Astrocyte of the spinal cord (primary cell): ENCODE measurements around the gene IFFO2.

ENCODE experiments used
- DNase-seq: peaks from one replicate; pipeline ENCODE4 v3.0.0; 2011; ENCODE audit warnings: low read depth, low spot score
- H3K4me3 ChIP-seq: 2 replicates; pipeline ENCODE4 v1.5.1; 2011; ENCODE audit warnings: low read depth, mild to moderate bottlenecking, low read length, moderate library complexity
- in situ Hi-C: cut with HindIII; loops from 2 replicates; pipeline ENCODE4 v1.10.0; 2017; ENCODE audit warnings: low sequenced_read_pairs
- TF ChIP-seq, protein P1 (sequence below): IDR thresholded peaks from 2 replicates; pipeline ENCODE4 v1.5.1; 2012; ENCODE audit warnings: low read depth, mild to moderate bottlenecking, low read length, inconsistent platforms

IFFO2 gene

DNA sequence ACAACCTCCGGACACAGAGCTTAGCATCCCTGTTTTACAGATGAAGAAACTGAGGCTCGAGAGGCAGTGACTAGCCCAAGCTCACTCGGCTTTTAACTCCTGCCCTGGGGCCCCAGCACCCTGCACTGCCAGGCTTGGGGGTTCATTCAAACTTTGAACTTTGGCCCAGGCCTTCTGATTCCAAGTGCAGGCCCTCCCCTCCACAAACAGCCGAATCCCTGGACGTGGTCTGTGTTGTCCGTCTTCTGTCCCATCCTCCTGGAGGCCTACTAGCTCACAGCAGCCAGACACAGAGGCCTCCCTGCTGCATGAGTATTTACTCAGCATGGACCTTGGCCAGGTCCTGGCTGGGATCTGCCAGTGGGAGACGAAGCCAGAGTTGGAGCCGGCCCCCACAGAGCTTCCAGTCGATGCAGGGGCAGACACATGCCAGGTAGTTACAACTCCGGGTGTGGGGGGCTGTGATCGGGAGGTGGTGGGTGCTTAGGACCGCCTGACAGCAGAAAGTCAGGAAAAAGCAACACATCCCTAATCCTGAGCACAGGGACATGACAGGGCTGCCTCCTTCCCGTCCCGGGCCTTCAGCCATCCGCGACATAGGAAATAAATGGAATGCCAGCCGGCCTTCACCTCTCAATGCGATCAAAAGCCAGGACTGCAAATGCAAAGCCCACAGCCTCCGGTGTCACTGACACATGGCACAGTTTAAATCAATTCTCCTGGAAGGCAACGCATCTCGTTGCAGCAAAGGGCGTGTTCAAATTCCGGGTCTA lies 7.4 kb downstream of the IFFO2 start:
- peak; percentile 68 for DNase-seq
- TF ChIP-seq, protein P1, sequence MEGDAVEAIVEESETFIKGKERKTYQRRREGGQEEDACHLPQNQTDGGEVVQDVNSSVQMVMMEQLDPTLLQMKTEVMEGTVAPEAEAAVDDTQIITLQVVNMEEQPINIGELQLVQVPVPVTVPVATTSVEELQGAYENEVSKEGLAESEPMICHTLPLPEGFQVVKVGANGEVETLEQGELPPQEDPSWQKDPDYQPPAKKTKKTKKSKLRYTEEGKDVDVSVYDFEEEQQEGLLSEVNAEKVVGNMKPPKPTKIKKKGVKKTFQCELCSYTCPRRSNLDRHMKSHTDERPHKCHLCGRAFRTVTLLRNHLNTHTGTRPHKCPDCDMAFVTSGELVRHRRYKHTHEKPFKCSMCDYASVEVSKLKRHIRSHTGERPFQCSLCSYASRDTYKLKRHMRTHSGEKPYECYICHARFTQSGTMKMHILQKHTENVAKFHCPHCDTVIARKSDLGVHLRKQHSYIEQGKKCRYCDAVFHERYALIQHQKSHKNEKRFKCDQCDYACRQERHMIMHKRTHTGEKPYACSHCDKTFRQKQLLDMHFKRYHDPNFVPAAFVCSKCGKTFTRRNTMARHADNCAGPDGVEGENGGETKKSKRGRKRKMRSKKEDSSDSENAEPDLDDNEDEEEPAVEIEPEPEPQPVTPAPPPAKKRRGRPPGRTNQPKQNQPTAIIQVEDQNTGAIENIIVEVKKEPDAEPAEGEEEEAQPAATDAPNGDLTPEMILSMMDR: no peak
- in situ Hi-C loops: no loop called here
- no peak overlapping the region for H3K4me3 ChIP-seq

DNA sequence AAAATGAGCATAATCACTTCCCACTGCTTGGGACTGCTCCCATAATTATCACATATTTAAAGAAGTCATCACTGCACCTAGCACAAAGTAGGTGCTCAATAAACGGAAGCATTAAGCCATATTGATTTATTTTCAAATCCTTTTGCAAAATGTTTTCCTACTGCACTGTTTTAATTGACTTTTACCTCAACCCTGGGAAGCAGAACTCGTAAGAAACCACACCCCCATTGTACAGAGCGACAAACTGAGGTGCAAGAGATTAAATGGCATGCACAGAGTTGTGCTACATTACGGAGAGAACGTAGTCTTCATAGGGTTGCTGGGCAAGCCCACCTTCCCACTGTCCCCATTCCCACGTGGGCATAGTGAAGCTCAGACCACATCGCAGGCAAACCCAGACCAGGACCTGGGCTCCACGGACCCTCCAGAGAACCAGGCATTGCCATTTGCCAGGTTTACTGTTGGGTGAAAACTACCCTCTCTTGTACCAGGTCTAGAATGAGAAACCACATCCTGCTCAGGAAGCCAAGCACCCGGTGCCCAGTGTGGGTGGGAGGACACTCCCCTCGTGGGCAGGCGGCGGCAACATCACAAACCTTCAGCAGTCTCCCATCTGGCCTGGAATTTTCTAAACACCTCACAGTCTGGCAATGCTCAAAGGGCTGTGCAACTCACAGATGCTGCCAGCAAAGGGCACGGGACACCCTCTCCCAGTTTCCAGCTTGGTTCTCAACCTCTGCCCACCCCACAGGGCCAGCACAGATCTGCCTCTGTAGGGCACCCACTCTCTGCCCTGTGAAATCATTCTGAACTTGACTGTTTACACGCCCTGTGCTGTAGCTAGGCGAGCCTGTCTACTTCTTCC lies 8.2 kb downstream of the IFFO2 start:
- in situ Hi-C loops: no loop called here
- TF ChIP-seq, protein P1: no peak
- H3K4me3 ChIP-seq: no peak overlapping the region
- DNase-seq: peak; percentile 61

DNA sequence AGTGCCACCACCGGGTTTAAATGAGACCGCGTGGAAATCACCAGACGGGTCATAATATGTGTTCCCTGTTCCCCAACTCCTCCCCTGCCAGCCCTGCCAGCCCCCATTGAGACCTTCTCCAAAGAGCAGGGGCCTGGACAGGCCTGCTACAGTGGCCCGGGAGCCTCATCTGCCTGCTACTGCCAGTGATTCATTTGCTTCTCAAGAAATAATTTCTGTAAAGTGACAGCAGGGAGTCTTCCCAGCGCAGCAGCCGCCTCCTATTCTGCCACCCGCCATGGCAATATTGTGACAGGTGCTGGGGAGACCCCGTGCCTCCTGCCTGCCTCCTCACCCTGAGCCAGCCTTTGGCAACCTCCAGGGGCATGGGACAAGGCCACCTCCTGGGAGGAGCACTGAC lies 8.9 kb downstream of the IFFO2 start:
- TF ChIP-seq, protein P1: no peak
- in situ Hi-C loops: no loop called here
- no peak overlapping the region for H3K4me3 ChIP-seq
- DNase-seq: no peak

DNA sequence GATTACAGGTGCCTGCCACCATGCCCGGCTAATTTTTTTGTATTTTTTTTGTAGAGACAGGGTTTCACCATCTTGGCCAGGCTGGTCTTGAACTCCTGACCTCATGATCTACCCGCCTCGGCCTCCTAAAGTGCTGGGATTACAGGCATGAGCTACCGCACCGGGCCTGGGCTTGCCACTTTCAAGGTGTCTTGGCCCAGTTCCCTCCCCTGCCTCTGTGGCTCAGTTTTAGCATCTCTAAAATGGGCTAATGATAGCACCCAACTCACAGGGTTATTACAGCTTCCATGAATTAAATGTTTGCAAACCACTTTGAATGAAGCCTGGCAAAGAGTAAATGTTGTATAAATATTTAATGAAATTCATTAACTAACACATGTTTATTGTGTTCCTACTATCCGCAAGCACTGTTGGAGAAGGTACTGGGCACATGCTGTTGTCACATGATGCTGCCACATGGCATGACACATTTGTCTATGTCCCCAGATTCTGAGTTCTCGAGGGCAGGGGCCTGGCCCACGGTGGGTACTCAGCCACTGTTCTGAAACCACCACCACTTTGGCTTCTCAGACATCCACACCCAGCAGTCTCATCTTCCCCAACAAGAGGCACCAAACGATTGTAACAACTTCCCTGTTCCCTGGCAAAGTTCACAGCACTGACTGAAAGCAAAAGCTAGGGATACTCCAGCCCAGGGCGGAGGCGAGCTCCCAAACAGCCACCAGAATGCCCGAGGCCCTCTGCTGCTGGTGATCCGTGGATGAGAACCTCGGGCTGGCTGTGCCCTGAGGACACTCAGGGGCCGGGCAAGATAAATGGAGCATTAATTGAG lies 9.7 kb downstream of the IFFO2 start:
- no peak overlapping the region for H3K4me3 ChIP-seq
- TF ChIP-seq, protein P1: no peak
- in situ Hi-C loops: no loop called here
- no peak for DNase-seq

DNA sequence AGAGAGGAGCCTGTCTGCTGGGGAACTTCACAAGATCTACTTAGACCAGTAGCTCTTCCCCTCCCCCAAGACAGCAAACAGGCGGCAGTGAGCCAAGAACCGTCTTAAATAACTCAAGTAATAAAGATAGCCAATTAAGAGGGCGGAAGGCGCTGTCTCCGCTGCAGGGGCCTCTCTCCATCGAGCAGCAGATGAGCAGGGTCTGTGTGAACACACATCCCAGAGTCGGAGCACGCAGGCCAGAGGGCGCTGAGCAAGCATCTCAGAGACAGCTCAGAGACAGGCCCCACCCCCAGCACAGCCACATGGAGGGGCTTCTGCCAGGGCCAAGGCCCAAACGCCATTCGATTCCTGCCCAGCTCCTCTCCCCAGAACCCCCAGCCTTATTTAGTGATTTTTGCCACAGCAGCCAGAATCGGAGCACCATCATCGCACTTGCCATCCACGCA lies 11.1 kb downstream of the IFFO2 start:
- TF ChIP-seq, protein P1: no peak
- peak; percentile 56 for DNase-seq
- H3K4me3 ChIP-seq: no peak overlapping the region
- in situ Hi-C loops: no loop called here

DNA sequence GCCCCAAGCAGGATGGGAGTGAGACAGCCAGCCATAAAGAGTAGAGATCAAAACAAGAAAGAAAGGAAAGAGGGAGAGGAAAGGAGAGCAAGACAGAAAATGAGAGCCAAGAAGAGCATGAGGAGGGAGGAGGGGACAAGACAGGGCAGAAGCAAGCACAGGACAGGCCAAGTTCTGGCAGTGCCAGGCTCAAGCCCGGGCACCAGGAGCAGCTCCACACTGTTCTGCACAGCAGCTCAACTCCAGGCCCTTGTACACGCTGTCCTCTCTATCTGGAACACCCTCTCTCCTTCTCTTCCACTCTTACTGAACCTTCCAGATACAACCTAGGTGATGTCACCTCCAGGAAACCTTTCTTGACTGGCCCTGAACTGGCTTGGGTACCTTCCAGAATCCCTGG lies 11.7 kb downstream of the IFFO2 start:
- no peak for DNase-seq
- TF ChIP-seq, protein P1: no peak
- in situ Hi-C loops: no loop called here
- no peak overlapping the region for H3K4me3 ChIP-seq
